ENCODE data around the gene MAD2L1. TPM values are rescaled to one million over a fixed set of nuclear protein-coding genes. Genes with fewer than 3 reads are reported as not detected.

MAD2L1 gene
- total RNA-seq, 1 experiment from 2014 or later = 76.6 TPM

GRCh38 chr4:120007896-120008436 lies 58.7 kb downstream of the MAD2L1 start:
- no TSS peak for BruUV-seq (replicated peaks)
- H3K27me3 ChIP-seq (ENCODE audit: low read length) = no peaks in the 10 kb centered on the region
- H3K4me2 ChIP-seq (ENCODE audit: low read length) = no peak overlapping the region
- TF ChIP-seq EZH2 (IDR thresholded peaks at IDR 0.05; ENCODE audit: low read length, unreplicated experiment) (no peak), EZH2phosphoT487 (IDR thresholded peaks at IDR 0.05; ENCODE audit: borderline replicate concordance, low read length) (no peak)
- TF ChIP-seq, protein P1, sequence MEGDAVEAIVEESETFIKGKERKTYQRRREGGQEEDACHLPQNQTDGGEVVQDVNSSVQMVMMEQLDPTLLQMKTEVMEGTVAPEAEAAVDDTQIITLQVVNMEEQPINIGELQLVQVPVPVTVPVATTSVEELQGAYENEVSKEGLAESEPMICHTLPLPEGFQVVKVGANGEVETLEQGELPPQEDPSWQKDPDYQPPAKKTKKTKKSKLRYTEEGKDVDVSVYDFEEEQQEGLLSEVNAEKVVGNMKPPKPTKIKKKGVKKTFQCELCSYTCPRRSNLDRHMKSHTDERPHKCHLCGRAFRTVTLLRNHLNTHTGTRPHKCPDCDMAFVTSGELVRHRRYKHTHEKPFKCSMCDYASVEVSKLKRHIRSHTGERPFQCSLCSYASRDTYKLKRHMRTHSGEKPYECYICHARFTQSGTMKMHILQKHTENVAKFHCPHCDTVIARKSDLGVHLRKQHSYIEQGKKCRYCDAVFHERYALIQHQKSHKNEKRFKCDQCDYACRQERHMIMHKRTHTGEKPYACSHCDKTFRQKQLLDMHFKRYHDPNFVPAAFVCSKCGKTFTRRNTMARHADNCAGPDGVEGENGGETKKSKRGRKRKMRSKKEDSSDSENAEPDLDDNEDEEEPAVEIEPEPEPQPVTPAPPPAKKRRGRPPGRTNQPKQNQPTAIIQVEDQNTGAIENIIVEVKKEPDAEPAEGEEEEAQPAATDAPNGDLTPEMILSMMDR (conservative IDR thresholded peaks at IDR 0.05; ENCODE audit: low read depth, low read length) = no peak
- H3K27ac ChIP-seq (ENCODE audit: low read length) = no peak overlapping the region
- DNase-seq (no peak), ATAC-seq (no peak)
- H3K9me2 ChIP-seq (replicated peaks; ENCODE audit: low read length) = no peaks in the 10 kb centered on the region
- intact Hi-C loops (cut with micrococcal nuclease) = no loop called here
- H3K9ac ChIP-seq (ENCODE audit: low read length) = no peak overlapping the region
- no peaks in the 10 kb centered on the region for H3F3A ChIP-seq (ENCODE audit: low read length, unreplicated experiment)
- H3K79me2 ChIP-seq (ENCODE audit: low read length) = no peaks in the 10 kb centered on the region
- ChIA-PET CTCF (interaction anchor here (0.7 kb wide), 1 partner anchor 516 kb away, joined by 3 read pairs; no protein-coding TSS in a partner anchor), POLR2A (ENCODE audit: unreplicated experiment) (interaction anchor here (0.6 kb wide), 1 partner anchor 52 kb away, joined by 6 read pairs; no protein-coding TSS in a partner anchor)
- no peak overlapping the region for H2AFZ ChIP-seq (ENCODE audit: low read length)
- H3K4me3 ChIP-seq (ENCODE audit: low read length) = no peak overlapping the region
- peaks cover 11% of the 10 kb centered on the region; the same call in 1 of the 2 replicates for H3K4me1 ChIP-seq (ENCODE audit: insufficient read depth, low read length)
- H4K20me1 ChIP-seq (ENCODE audit: low read length) = no peaks in the 10 kb centered on the region
- no peaks in the 10 kb centered on the region for H3K36me3 ChIP-seq (ENCODE audit: low read depth, low read length)
- no peaks in the 10 kb centered on the region for H3K9me3 ChIP-seq (ENCODE audit: low read length)

DNA sequence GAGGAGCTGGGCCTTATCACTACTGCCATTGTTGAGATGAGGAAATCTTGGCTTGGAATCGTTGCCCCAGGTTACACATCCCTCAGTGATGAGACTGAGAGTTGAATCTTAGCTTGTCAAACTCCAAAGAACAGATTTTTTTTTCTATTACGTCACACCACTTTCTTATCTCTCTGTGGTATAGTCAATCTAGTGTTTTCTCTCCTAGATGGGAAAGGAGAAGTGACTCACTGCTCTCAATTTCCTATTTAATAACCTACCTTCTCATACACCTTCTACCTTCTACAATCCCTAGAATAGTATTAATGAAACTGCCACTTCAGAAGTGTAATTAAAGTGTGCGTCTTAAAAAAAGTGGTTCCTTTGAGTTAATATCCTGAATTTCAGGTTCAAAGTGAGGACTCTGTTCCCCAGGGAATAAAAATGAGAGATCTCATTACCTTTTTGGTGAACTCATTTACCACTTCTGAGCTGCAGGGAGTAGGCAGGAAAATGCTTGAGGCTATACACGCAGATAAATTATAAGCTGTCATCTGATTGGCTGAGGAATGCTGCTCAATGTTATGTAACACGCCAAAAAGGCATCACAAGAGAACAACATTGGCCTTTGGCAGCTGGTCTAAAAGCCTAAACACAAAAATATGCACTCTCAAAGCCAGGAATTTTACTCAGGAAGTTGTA lies 59.3 kb downstream of the MAD2L1 start:
- Histone ChIP-seq H3K79me2 (ENCODE audit: low read length) (no peaks in the 10 kb centered on the region), H3K4me1 (ENCODE audit: insufficient read depth, low read length) (peaks cover 11% of the 10 kb centered on the region; the same call in 1 of the 2 replicates), H3K27me3 (ENCODE audit: low read length) (no peaks in the 10 kb centered on the region), H3K9me3 (ENCODE audit: low read length) (no peaks in the 10 kb centered on the region), H3K9ac (ENCODE audit: low read length) (no peak overlapping the region), H3K4me3 (ENCODE audit: low read length) (no peak overlapping the region), H3F3A (ENCODE audit: low read length, unreplicated experiment) (no peaks in the 10 kb centered on the region), H3K36me3 (ENCODE audit: low read depth, low read length) (no peaks in the 10 kb centered on the region), H3K9me2 (replicated peaks; ENCODE audit: low read length) (no peaks in the 10 kb centered on the region), H2AFZ (ENCODE audit: low read length) (no peak overlapping the region), H4K20me1 (ENCODE audit: low read length) (no peaks in the 10 kb centered on the region), H3K27ac (ENCODE audit: low read length) (no peak overlapping the region), H3K4me2 (ENCODE audit: low read length) (no peak overlapping the region)
- peak; percentile 31; the same call in 1 of the 2 replicates for ATAC-seq
- intact Hi-C loops (cut with micrococcal nuclease) = no loop called here
- peak; percentile 48 for DNase-seq
- ChIA-PET CTCF (interaction anchor here (0.7 kb wide), 1 partner anchor 516 kb away, joined by 3 read pairs; no protein-coding TSS in a partner anchor), POLR2A (ENCODE audit: unreplicated experiment) (interaction anchor here (0.6 kb wide), 1 partner anchor 51 kb away, joined by 6 read pairs; no protein-coding TSS in a partner anchor)
- TF ChIP-seq EZH2phosphoT487 (IDR thresholded peaks at IDR 0.05; ENCODE audit: borderline replicate concordance, low read length) (no peak), EZH2 (IDR thresholded peaks at IDR 0.05; ENCODE audit: low read length, unreplicated experiment) (no peak)
- TF ChIP-seq, protein P1 (conservative IDR thresholded peaks at IDR 0.05; ENCODE audit: low read depth, low read length) = no peak
- BruUV-seq (replicated peaks) = no TSS peak
